Activated CD8-positive, alpha-beta memory T cell treated with anti-CD3 and anti-CD28 coated beads, Interleukin-2, amount 10 ng/mL, durations not matched to agents 7 days and 5 days (primary cell): Measurements from ENCODE around the gene AP1S1. TPM values are rescaled to one million over a fixed set of nuclear protein-coding genes. Genes with fewer than 3 reads are reported as not detected.
"Not testable (repeated sequence)": the region's sequence is repeated elsewhere in the genome, so short reads cannot be mapped to it uniquely, and the experiment has no call there.

ENCODE experiments used
- ATAC-seq: fragments of 150-1000 bp; cut with Tn5 transposase; one replicate; pipeline ENCODE4 v1.10.0; 2021; ENCODE audit warnings: moderate library complexity
- CTCF ChIA-PET: fragments of 350-600 bp; sonication (Branson Sonifier 250); formaldehyde crosslinking; loops from one replicate; lab custom pipeline; 2021; ENCODE audit warnings: antibody characterized with exemption; lab: Charles Lee
- DNase-seq: peaks from one replicate; pipeline ENCODE4 v3.0.0-alpha.2; 2020
- H3K27ac Mint-ChIP-seq: one replicate; pipeline ENCODE4 v1.8.0; 2021; ENCODE audit warnings: mild to moderate bottlenecking, mixed read lengths
- H3K27me3 Mint-ChIP-seq: one replicate; pipeline ENCODE4 v1.8.0; 2021; ENCODE audit warnings: mixed read lengths
- H3K36me3 Mint-ChIP-seq: one replicate; pipeline ENCODE4 v1.8.0; 2021; ENCODE audit warnings: mild to moderate bottlenecking, mixed read lengths
- H3K4me1 Mint-ChIP-seq: one replicate; pipeline ENCODE4 v1.8.0; 2021; ENCODE audit warnings: mixed read lengths
- H3K4me3 Mint-ChIP-seq: one replicate; pipeline ENCODE4 v1.8.0; 2021; ENCODE audit warnings: mild to moderate bottlenecking, moderate library complexity, mixed read lengths
- H3K9me3 Mint-ChIP-seq: one replicate; pipeline ENCODE4 v1.8.0; 2022; ENCODE audit warnings: low read depth, mixed read lengths
- total RNA-seq, 2 experiments: library from RNA; stranded (reverse); gene quantifications; one replicate each; pipeline ENCODE4 v1.2.3, GENCODE V29; 2021

AP1S1 gene
- 10 to 100 TPM; 49.9 to 51.7 TPM for total RNA-seq

DNA sequence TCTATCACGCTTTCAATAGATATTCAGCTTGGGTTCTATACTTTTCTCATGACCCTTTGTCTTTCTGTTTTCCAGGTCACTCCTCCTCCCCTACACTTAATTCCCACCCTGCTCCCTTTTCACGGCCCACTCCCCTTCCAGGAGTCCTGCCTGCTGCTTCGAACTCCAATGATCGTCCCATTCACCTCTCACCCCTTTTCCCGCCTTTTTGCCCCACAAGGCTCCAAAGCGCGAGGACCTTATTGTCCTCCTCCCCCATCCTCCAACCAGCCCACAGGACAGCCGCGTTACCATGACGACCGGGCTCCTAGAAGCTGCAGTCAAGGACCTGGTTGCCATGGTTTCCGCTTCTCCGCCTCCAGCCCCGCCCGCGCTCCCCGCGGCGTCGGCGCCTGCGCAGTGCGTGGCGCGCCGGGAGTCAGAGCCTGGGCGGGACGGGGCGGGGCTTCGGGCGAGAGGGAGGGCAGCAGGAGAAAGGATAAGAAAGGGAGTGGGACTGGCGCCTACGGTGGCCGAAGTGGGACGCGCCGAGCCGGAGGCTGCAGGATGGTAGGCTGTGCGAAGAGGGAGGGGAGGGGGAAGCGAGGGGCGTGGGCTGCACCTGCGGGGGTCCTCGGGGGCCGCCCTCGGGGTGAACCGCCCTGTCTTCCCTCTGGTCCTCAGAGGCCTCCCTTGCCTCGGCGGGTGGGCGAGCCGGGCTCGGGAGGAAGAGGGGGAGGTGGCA is at the start of gene AP1S1:
Gene AP1S1, plus strand, starts transcription at position 508 of the 724 bp plus-strand sequence. Its CDS starts 39 bp downstream, at position 547.
- DNase-seq (peak; percentile 96), ATAC-seq (peak; percentile 93)
- Mint-ChIP-seq H3K4me1 (peaks cover 9% of the 10 kb centered on the region), H3K27ac (peak within 1 kb of the TSS; percentile 58), H3K27me3 (peaks cover 21% of the 10 kb centered on the region), H3K9me3 (no peaks in the 10 kb centered on the region), H3K36me3 (peaks cover 2% of the 10 kb centered on the region), H3K4me3 (peak within 1 kb of the TSS; percentile 73)
- CTCF ChIA-PET = interaction anchor here (0.6 to 9.1 kb wide), 6 partner anchors 9 to 162 kb away, joined by 3 to 90 read pairs (median 3); partner anchors contain the start of gene VGF

DNA sequence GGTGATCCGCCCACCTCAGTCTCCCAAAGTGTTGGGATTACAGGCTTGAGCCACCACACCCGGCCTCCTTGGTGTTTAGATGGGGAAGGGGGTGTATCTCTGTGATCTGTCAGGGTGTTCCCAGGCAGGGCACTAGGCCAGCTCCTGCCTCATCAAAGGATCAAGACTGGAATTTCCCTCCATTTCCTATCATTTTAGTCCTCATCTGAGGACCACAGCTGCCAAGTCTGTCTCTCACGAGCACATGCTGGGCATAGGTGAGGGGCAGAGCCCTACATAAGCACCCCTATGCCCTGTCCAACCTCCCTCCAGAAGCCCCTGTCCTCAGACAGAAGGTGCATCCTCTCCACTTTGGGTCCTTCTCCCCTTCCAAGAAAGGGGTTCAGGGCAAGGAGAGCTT is 49.5 kb upstream of the AP1S1 start:
- H3K27me3 Mint-ChIP-seq = peaks cover 37% of the 10 kb centered on the region
- H3K4me1 Mint-ChIP-seq = peaks cover 9% of the 10 kb centered on the region
- CTCF ChIA-PET = no interaction called here
- no peaks in the 10 kb centered on the region for H3K9me3 Mint-ChIP-seq
- DNase-seq (no peak), ATAC-seq (no peak)
- no peak overlapping the region for H3K4me3 Mint-ChIP-seq
- no peak overlapping the region for H3K27ac Mint-ChIP-seq
- H3K36me3 Mint-ChIP-seq = no peaks in the 10 kb centered on the region

DNA sequence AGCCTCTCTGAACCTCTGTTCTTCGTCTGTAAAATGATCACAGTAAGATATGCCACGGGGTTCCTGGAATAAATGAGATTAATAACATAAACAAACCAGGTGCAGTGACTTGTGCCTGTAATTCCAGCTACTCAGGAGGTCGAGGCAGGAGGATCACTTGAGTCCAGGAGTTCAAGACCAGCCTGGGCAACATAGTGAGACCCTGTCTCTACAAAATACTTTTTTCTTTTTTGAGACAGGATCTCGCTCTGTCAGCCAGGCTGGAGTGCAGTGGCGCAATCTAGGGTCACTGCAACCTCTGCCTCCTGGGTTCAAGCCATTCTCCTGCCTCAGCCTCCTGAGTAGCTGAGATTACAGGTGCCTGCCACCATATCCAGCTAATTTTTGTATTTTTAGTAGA is 49.0 kb upstream of the AP1S1 start:
- H3K4me1 Mint-ChIP-seq, H3K36me3 Mint-ChIP-seq, H3K9me3 Mint-ChIP-seq, DNase-seq, CTCF ChIA-PET, H3K27ac Mint-ChIP-seq, ATAC-seq, H3K4me3 Mint-ChIP-seq: not testable (repeated sequence)
- peaks cover 35% of the 10 kb centered on the region for H3K27me3 Mint-ChIP-seq

DNA sequence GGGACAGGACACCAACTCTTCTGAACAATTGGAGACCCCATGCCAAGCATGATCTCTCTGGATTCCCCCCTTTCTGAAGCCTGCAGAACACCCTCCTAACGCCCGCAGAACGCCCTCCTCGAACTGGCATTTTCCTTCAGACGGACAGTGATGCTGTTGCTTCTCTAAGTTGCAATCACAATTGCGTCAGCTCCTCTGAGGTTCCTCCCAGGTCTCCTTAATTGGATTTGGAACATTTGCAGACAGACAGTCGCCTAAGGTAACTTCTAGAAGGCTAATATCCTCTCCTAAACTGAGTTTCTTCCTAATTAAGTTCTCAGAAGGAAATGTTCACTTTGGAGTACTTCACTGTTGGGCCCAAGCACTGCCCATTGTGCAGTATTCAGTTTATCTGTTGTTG is 47.9 kb upstream of the AP1S1 start:
- CTCF ChIA-PET = no interaction called here
- H3K27ac Mint-ChIP-seq = no peak overlapping the region
- H3K9me3 Mint-ChIP-seq = no peaks in the 10 kb centered on the region
- no peak overlapping the region for H3K4me3 Mint-ChIP-seq
- ATAC-seq = no peak
- H3K36me3 Mint-ChIP-seq = no peaks in the 10 kb centered on the region
- H3K27me3 Mint-ChIP-seq = peaks cover 25% of the 10 kb centered on the region
- no peak for DNase-seq
- no peaks in the 10 kb centered on the region for H3K4me1 Mint-ChIP-seq

DNA sequence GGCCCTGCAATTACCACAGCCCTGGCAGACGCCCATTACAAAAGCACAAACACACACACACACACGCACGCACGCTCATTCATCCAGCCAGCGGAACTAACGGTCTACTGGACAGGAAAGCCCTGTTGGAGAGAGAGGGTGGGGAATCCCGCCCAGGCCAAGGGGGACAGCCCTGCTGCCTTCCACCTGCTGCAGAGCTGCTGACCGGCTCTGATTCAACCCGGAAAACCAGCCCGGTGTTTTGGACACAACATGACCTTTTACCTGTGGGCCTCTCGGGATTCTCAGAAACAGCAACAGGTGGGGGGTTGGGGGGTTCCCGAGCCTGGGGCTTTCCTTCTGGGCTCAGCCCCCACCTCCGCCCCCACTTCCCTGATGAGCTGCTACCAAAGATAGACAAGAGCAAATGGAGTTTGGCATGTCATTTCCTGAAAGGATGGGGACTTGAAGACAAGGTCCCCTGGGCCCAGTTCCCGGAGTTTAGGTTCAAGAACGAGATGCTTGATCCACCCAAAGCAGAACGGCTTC is 45.9 kb upstream of the AP1S1 start:
- Mint-ChIP-seq H3K27me3 (peaks cover 23% of the 10 kb centered on the region), H3K36me3 (no peaks in the 10 kb centered on the region), H3K4me3 (no peak overlapping the region), H3K9me3 (no peaks in the 10 kb centered on the region), H3K27ac (no peak overlapping the region), H3K4me1 (no peaks in the 10 kb centered on the region)
- ATAC-seq (no peak), DNase-seq (no peak)
- CTCF ChIA-PET = interaction anchor here (0.8 kb wide), 1 partner anchor 36 kb away, joined by 3 read pairs; no protein-coding TSS in a partner anchor

DNA sequence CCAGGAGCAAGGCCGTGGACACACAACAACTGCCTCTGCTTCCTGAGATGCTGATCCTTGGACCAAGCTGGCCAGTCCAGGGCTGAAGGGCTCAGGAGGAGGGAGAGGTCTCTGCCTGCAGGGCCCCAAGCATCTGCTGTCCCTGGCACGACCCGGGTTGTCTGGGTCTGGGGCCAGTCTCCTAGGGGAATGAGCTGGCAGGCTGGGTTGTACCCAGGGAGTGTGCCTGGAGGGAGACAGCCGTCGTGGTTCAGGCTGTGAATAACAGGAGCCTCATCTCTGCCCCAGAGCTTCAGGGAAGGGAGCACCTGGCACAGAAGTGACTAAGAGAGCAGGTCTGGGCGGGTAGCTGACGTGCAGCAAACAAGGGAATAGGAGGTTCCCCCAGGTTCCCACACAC is 45.3 kb upstream of the AP1S1 start:
- no peaks in the 10 kb centered on the region for H3K4me1 Mint-ChIP-seq
- peaks cover 19% of the 10 kb centered on the region for H3K27me3 Mint-ChIP-seq
- CTCF ChIA-PET = interaction anchor here (0.8 kb wide), 1 partner anchor 35 kb away, joined by 3 read pairs; no protein-coding TSS in a partner anchor
- H3K36me3 Mint-ChIP-seq = no peaks in the 10 kb centered on the region
- no peak for ATAC-seq
- no peak for DNase-seq
- H3K4me3 Mint-ChIP-seq = no peak overlapping the region
- H3K9me3 Mint-ChIP-seq = no peaks in the 10 kb centered on the region
- no peak overlapping the region for H3K27ac Mint-ChIP-seq

DNA sequence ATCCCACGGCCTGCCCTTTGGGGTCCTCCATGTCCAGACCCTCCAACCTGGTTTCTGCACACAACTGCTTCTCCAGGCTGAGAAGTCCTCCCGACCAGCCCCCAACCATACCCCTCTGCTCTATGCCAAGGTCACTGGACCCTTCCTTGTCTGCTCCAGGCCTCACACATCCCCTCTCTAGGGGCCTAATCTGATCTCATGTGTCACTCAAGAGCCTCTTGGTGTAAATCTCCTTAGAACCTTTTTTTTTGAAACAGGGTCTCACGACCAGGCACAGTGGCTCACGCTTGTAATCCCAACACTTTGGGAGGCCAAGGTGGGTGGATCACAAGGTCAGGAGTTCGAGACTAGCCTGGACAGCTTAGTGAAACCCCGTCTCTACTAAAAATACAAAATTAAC is 44.9 kb upstream of the AP1S1 start:
- Mint-ChIP-seq H3K36me3 (no peaks in the 10 kb centered on the region), H3K9me3 (no peaks in the 10 kb centered on the region), H3K4me1 (no peaks in the 10 kb centered on the region), H3K27me3 (peaks cover 16% of the 10 kb centered on the region), H3K4me3 (no peak overlapping the region), H3K27ac (no peak overlapping the region)
- CTCF ChIA-PET = no interaction called here
- DNase-seq (no peak), ATAC-seq (no peak)

DNA sequence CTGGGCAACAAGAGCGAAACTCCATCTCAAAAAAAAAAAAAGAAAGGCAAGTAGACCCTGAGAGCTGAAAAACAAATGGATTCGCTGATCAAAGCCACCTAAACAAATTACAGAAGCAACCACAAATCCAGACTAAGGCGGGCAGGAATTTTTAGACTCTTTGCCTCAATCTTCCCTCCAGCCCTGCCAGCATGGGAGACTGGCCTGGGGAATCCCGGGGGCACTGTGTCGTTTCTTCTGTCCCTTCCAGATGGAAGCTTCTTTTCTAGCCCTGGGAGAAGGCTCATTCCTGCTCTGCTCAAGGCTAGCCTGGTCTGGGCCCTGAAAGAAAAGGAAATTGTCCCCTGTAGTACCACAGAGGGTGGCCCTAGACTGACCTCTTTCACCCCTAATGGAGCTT is 43.0 kb upstream of the AP1S1 start:
- H3K9me3 Mint-ChIP-seq = no peaks in the 10 kb centered on the region
- no peak for ATAC-seq
- DNase-seq = no peak
- CTCF ChIA-PET = interaction anchor here (1.0 to 1.4 kb wide), 3 partner anchors 26 to 106 kb away, joined by 3 to 5 read pairs (median 4); partner anchors contain the start of genes PLOD3 and ZNHIT1
- H3K36me3 Mint-ChIP-seq = no peaks in the 10 kb centered on the region
- no peaks in the 10 kb centered on the region for H3K4me1 Mint-ChIP-seq
- H3K27me3 Mint-ChIP-seq = peaks cover 10% of the 10 kb centered on the region
- H3K27ac Mint-ChIP-seq = no peak overlapping the region
- no peak overlapping the region for H3K4me3 Mint-ChIP-seq

DNA sequence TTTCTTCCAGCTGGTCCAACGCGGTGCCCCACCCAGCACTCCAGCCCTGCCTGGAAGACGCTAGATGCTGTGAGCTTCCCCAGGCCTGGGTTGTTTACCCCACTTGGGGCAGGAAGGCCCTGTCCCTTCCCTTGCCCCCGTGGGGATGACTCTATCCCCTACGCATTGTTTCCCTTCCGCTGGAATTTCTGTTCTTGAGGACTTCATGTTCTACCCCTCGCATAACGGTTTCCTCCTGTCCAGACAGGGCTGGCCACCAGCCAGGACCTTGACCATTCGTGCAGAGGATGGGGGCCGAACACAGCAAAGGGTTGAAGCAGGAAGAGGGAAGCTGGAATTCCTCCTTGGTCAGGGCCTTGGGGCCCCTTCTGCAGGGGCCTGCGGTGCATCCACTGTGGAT is 42.0 kb upstream of the AP1S1 start:
- no peak for DNase-seq
- Mint-ChIP-seq H3K4me3 (no peak overlapping the region), H3K9me3 (no peaks in the 10 kb centered on the region), H3K27me3 (peaks cover 5% of the 10 kb centered on the region), H3K4me1 (no peaks in the 10 kb centered on the region), H3K27ac (no peak overlapping the region), H3K36me3 (no peaks in the 10 kb centered on the region)
- CTCF ChIA-PET = interaction anchor here (1.4 kb wide), 2 partner anchors 32 to 105 kb away, joined by 4 to 5 read pairs; partner anchors contain the start of genes PLOD3 and ZNHIT1
- no peak for ATAC-seq

DNA sequence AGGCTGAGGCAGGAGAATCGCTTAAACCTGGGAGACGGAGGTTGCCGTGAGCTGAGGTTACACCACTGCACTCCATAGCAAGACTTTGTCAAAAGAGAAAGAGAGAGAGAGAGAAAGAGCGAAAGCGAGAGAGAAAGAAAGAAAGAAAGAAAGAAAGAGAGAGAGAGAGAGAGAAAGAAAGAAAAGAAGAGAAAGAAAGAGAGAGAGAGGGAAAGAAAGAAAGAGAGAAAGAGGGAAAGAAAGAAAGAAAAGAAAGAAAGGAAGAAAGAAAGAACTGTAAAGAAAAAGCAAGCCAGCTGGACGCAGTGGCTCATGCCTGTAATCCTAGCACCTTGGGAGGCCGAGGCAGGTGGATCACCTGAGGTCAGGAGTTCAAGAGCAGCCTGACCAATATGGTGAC is 41.1 kb upstream of the AP1S1 start:
- H3K9me3 Mint-ChIP-seq, H3K27me3 Mint-ChIP-seq, ATAC-seq, H3K36me3 Mint-ChIP-seq, H3K4me1 Mint-ChIP-seq, H3K27ac Mint-ChIP-seq, DNase-seq, H3K4me3 Mint-ChIP-seq: not testable (repeated sequence)
- CTCF ChIA-PET = interaction anchor here (1.2 kb wide), 1 partner anchor 13 kb away, joined by 3 read pairs; no protein-coding TSS in a partner anchor

DNA sequence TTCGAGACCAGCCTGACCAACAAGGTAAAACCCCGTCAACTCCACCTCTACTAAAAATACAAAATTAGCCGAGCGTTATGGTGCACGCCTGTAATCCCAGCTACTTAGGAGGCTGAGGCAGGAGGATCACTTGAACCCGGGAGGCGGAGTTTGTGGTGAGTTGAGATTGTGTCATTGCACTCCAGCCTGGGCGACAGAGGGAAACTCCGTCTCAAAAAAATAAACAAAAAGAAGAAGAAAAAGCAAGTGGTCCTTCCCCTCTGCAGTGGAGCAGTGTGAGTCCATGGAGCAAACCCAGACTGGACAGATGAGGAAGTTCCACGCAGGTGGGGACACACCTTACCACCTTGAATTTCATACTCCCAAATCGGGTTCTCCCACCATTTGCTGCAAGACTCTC is 40.4 kb upstream of the AP1S1 start:
- CTCF ChIA-PET = interaction anchor here (1.0 to 1.4 kb wide), 3 partner anchors 12 to 78 kb away, joined by 3 to 8 read pairs (median 3); no protein-coding TSS in a partner anchor
- Mint-ChIP-seq H3K4me3 (no peak overlapping the region), H3K9me3 (no peaks in the 10 kb centered on the region), H3K36me3 (no peaks in the 10 kb centered on the region), H3K27ac (no peak overlapping the region), H3K4me1 (no peaks in the 10 kb centered on the region), H3K27me3 (peaks cover 2% of the 10 kb centered on the region)
- ATAC-seq = no peak
- DNase-seq = no peak

DNA sequence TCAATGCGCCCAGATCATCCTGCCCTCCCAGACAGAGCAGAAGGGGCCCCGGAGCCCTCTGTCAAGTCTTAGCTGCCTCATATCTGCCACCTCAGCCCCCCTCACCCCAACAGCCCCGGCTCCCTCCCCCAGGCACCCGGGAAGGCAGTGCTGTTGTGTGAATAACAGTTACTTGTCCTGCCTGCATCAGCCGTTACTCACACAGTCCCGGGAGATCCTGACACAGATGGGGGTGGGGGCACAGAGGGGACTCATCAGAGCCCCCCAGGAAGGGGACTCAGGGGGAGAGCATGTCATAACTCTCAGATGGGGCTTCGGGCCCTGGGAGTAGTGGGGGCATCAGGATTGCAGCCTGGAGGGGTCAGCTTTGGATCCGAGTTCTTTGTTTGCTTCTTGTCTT is 39.8 kb upstream of the AP1S1 start:
- Mint-ChIP-seq H3K27me3 (peaks cover 6% of the 10 kb centered on the region), H3K9me3 (no peaks in the 10 kb centered on the region), H3K36me3 (no peaks in the 10 kb centered on the region), H3K27ac (no peak overlapping the region), H3K4me1 (no peaks in the 10 kb centered on the region), H3K4me3 (no peak overlapping the region)
- no peak for ATAC-seq
- DNase-seq = no peak
- CTCF ChIA-PET = interaction anchor here (1.0 to 1.4 kb wide), 2 partner anchors 30 to 77 kb away, joined by 3 to 8 read pairs; no protein-coding TSS in a partner anchor

DNA sequence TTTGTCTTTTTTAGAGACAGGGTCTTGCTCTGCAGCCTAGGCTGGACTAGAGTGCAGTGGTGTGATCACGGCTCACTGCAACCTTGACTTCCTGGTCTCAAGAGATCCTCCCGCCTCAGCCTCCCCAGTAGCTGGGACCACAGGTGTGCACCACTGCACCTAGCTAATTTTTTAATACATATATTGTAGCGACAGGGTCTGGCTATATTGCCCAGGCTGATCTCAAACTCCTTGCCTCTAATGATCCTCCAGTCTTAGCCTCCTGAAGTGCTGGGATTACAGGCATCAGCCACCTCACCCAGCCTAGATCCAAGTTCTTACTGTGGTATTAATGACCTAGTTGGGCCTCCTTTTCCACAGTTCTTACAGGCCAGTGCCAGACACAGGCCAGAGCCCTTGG is 39.1 kb upstream of the AP1S1 start:
- H3K9me3 Mint-ChIP-seq = no peaks in the 10 kb centered on the region
- H3K4me1 Mint-ChIP-seq = no peaks in the 10 kb centered on the region
- ATAC-seq (no peak), DNase-seq (no peak)
- CTCF ChIA-PET = interaction anchor here (1.4 kb wide), 1 partner anchor 29 kb away, joined by 8 read pairs; no protein-coding TSS in a partner anchor
- peaks cover 13% of the 10 kb centered on the region for H3K27me3 Mint-ChIP-seq
- H3K4me3 Mint-ChIP-seq = no peak overlapping the region
- no peaks in the 10 kb centered on the region for H3K36me3 Mint-ChIP-seq
- no peak overlapping the region for H3K27ac Mint-ChIP-seq

DNA sequence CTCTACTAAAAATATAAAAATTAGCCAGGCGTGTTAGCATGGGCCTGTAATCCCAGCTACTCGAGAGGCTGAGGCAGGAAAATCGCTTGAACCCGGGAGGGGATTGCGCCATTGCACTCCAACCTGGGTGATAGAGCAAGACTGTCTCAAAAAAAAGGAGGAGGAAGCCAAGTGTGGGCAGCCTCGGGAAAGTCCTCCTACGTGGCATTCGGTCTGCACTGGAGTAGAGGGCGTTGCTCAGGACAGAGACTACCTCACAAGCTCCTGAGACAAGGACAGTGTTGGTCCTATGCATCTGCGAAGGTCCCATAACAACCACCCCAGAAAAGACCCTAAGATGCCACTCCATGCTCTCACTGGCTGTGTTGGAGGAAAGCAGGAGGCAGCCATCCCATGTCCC is 37.4 kb upstream of the AP1S1 start:
- H3K36me3 Mint-ChIP-seq = no peaks in the 10 kb centered on the region
- ATAC-seq (no peak), DNase-seq (no peak)
- peaks cover 22% of the 10 kb centered on the region for H3K27me3 Mint-ChIP-seq
- no peak overlapping the region for H3K4me3 Mint-ChIP-seq
- H3K27ac Mint-ChIP-seq = no peak overlapping the region
- CTCF ChIA-PET = no interaction called here
- peaks cover under 1% of the 10 kb centered on the region for H3K4me1 Mint-ChIP-seq
- H3K9me3 Mint-ChIP-seq = no peaks in the 10 kb centered on the region
